CD4-positive, alpha-beta memory T cell (primary cell): ENCODE measurements around the gene RRM2. TPM values are rescaled to one million over a fixed set of nuclear protein-coding genes. Genes with fewer than 3 reads are reported as not detected.

Source experiments
- CTCF ChIA-PET: fragments of 350-600 bp; sonication (Branson Sonifier 250); formaldehyde crosslinking; loops from one replicate; lab custom pipeline; 2021; ENCODE audit warnings: inconsistent platforms; ENCODE audit not compliant: partially characterized antibody; lab: Charles Lee
- POLR2A ChIA-PET: fragments of 350-600 bp; sonication (Branson Sonifier 250); formaldehyde crosslinking; loops from one replicate; lab custom pipeline; 2021; ENCODE audit not compliant: partially characterized antibody; lab: Charles Lee
- DNase-seq, 5 donors: peaks; one replicate each; pipeline versions ENCODE4 v3.0.0 to v3.0.0-alpha.2; 2020 to 2022; ENCODE audit warnings: mixed read lengths in 1 of 5
- H3K27ac ChIP-seq: one replicate; pipeline ENCODE4 v1.7.0; 2013; ENCODE audit warnings: low read depth, low read length
- H3K27me3 ChIP-seq: 2 replicates; pipeline ENCODE4 v1.7.0; 2013; ENCODE audit warnings: mild to moderate bottlenecking, low read length, moderate library complexity; ENCODE audit not compliant: insufficient read depth
- H3K36me3 ChIP-seq: 2 replicates; pipeline ENCODE4 v1.7.0; 2013; ENCODE audit warnings: mild to moderate bottlenecking, low read length, moderate library complexity; ENCODE audit not compliant: insufficient read depth
- H3K4me1 ChIP-seq: 2 replicates; pipeline ENCODE4 v1.7.0; 2013; ENCODE audit warnings: mild to moderate bottlenecking, low read length, moderate library complexity; ENCODE audit not compliant: insufficient read depth
- H3K4me3 ChIP-seq, 2 donors: one replicate each; pipeline ENCODE4 v1.7.0; 2013; ENCODE audit warnings: low read length in 2 of 2, mild to moderate bottlenecking in 1 of 2
- H3K9me3 ChIP-seq, 2 donors: one replicate each; pipeline ENCODE4 v1.7.0; 2013; ENCODE audit warnings: low read length in 2 of 2, control low read depth in 1 of 2; ENCODE audit not compliant: control insufficient read depth in 1 of 2
- H3K27ac Mint-ChIP-seq, 7 donors: one replicate each; pipeline ENCODE4 v1.8.0; 2020 to 2021; ENCODE audit warnings: mixed read lengths in 7 of 7, mild to moderate bottlenecking in 6 of 7, inconsistent platforms in 3 of 7, moderate library complexity in 3 of 7
- H3K27me3 Mint-ChIP-seq, 2 donors: one replicate each; pipeline ENCODE4 v1.8.0; 2020 to 2021; ENCODE audit warnings: mixed read lengths in 2 of 2
- H3K36me3 Mint-ChIP-seq, 2 donors: one replicate each; pipeline ENCODE4 v1.8.0; 2020 to 2021; ENCODE audit warnings: mixed read lengths in 2 of 2, inconsistent platforms in 1 of 2, mild to moderate bottlenecking in 1 of 2
- H3K4me1 Mint-ChIP-seq, 4 donors: one replicate each; pipeline ENCODE4 v1.8.0; 2020 to 2021; ENCODE audit warnings: mixed read lengths in 4 of 4, mild to moderate bottlenecking in 1 of 4
- H3K4me3 Mint-ChIP-seq, 8 donors: one replicate each; pipeline ENCODE4 v1.8.0; 2020 to 2021; ENCODE audit warnings: mixed read lengths in 8 of 8, mild to moderate bottlenecking in 7 of 8, moderate library complexity in 6 of 8, inconsistent platforms in 3 of 8
- H3K9me3 Mint-ChIP-seq, 8 donors: one replicate each; pipeline ENCODE4 v1.8.0; 2020 to 2021; ENCODE audit warnings: mixed read lengths in 8 of 8, mild to moderate bottlenecking in 5 of 8, inconsistent platforms in 3 of 8, moderate library complexity in 1 of 8
- intact Hi-C: fragments of 100-400 bp; cut with micrococcal nuclease; formaldehyde crosslinking; loops from one replicate; pipeline ENCODE4 v1.15.1; 2023
- polyA plus RNA-seq, 2 donors: library from polyadenylated mRNA; unstranded; fragments of 300-500 nt; fragmentation: Illumina TruSeq; gene quantifications; one replicate each; pipeline ENCODE4 v1.2.3, GENCODE V29; 2021
- total RNA-seq, 2 experiments: library from RNA; stranded (reverse); gene quantifications; one replicate each; pipeline ENCODE4 v1.2.3, GENCODE V29; 2021

The RRM2 gene
- total and polyA plus RNA-seq, 4 experiments from 2014 or later = 0.42 to 0.77 (median 0.48) TPM; not detected in 1

DNA sequence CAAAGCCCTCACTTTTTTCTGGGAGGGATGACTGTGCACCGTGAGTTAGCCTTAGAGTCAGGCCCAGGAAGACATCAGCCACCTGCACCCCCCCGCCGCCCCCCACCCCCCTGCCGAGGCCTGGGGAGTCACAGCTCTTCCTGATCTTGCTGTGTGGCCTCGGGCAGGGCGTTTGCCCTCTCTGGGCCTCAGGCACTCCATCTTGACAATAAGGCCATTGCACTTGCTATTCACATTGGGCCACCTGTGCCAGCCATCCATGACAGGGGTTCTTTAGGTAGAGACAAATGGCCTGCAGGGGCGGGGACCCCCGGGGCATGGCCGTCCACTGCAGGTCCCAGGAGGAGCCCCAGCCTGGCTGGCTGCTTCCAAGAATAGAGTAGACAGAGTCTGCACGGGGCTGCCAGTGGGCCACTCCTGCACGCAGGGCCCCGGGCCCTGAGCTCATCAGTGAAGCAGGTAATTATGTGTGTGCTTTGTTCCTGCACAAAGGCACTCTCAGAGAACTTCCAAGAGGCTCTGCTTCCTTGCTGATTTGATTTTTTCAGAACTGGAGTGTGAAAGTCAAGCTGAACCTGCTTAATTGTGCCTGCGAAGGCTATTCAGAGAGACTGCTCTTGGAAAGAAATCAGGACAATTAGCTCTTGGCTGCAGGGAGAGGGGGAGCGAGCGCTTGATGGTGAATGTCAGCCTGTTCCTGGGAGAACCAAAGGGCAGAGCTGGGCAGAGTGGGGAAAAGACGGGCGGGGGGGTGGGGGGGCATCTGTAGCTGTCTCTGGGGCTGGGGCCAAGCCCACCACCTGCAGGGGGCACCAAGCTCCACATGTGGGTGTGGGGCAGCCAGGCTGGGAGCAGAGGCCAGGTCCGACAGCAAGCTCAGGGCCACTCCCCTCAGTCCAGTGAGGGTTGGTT lies 40.3 kb downstream of the RRM2 start:
- no peak for DNase-seq
- no peak overlapping the region for H3K27ac Mint-ChIP-seq
- no peaks in the 10 kb centered on the region for H3K36me3 ChIP-seq

DNA sequence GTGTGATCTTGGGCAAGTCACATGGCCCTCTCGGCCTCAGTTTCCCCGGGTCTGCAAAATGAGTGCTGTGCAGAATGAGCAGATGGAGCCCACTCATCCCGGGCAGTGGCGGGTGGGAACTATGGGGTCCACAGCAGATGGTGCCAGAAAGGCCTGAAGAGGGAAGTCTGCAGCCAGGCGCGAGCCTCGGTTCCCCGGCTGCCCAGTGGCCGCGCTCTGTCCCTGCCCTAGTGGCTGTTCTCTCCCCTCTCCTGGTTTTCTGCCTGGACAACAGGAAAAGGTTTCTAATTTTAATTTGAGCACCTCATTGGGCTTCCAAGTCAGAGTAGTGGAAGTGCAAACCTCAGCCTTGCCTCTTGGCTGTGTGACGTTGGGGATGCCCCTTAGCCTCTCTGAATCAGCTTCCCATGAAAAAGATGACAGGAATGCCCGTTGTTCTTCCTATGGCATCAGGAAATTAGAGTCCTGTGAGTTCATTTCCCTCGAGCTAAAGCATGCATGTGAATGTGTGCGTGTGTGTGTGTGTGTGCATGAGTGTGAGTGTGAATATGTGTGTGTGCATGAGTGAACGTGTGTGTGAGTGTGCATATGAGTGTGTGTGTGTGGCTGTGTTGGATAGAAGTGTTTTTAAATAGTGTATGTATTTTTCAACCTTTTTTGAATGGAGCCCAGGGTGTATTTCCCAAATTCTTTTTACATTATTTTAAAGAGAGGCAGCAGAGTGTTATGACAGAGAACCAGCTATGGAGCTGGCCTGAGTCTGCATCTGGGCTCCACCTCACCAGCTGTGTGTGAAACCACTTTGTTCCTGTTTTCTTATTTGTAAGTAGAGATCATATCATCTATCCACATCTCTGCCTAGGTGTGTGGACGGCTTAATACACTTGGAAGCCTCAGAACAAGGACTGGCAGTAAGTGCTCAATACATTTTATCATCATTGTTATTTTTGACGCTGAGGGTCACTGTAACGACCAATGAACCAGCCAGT lies 41.3 kb downstream of the RRM2 start:
- Mint-ChIP-seq H3K27me3 (no peaks in the 10 kb centered on the region), H3K36me3 (no peaks in the 10 kb centered on the region), H3K4me3 (no peak overlapping the region), H3K4me1 (peaks cover 9 to 17% (median 13%) of the 10 kb centered on the region in 4 donors), H3K9me3 (no peaks in the 10 kb centered on the region), H3K27ac (peak overlapping the region in 1 of 7 donors; percentile 23)
- intact Hi-C loops = no loop called here
- Histone ChIP-seq H3K4me1 (peaks cover 7% of the 10 kb centered on the region), H3K27ac (no peak overlapping the region), H3K36me3 (no peaks in the 10 kb centered on the region), H3K27me3 (no peaks in the 10 kb centered on the region), H3K4me3 (no peak overlapping the region), H3K9me3 (no peaks in the 10 kb centered on the region)
- ChIA-PET POLR2A (no interaction called here), CTCF (interaction anchor here (0.8 to 5.1 kb wide), 2 partner anchors 245 to 271 kb away, joined by 3 to 31 read pairs; no protein-coding TSS in a partner anchor)
- no peak for DNase-seq

More for the DNA sequence above, 40.3 kb downstream of the RRM2 start:
- Histone ChIP-seq H3K27ac (no peak overlapping the region), H3K27me3 (no peaks in the 10 kb centered on the region), H3K9me3 (no peaks in the 10 kb centered on the region), H3K4me1 (peaks cover 7% of the 10 kb centered on the region), H3K4me3 (no peak overlapping the region)
- intact Hi-C loops = no loop called here
- ChIA-PET POLR2A (no interaction called here), CTCF (interaction anchor here (0.8 to 5.1 kb wide), 2 partner anchors 246 to 272 kb away, joined by 3 to 31 read pairs; no protein-coding TSS in a partner anchor)
- Mint-ChIP-seq H3K4me1 (peaks cover 9 to 17% (median 13%) of the 10 kb centered on the region in 4 donors), H3K9me3 (no peaks in the 10 kb centered on the region), H3K4me3 (no peak overlapping the region), H3K36me3 (no peaks in the 10 kb centered on the region), H3K27me3 (no peaks in the 10 kb centered on the region)

DNA sequence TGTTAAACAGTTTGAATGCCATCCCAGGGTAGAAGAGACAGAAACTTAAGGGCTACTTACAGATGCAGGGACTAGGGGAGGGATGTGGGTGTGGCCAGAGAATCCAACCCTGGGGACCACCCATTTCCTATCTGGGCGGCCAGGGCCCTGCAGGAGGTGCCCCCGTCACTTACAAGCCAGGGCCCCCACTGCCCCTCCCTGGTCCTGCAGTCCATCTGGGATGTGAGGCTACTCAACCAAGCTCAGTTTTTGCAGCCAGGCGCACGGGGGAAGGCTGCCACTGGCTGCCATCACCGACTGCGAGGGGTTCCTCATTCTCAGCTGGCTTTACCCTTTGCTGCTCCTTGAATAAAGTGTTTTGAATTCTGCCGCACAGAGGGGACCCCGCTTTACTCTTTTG lies 42.1 kb downstream of the RRM2 start:
- intact Hi-C loops = no loop called here
- ChIA-PET POLR2A (no interaction called here), CTCF (interaction anchor here (5.1 kb wide), 1 partner anchor 244 kb away, joined by 31 read pairs; no protein-coding TSS in a partner anchor)
- Mint-ChIP-seq H3K27me3 (no peaks in the 10 kb centered on the region), H3K27ac (no peak overlapping the region), H3K4me3 (no peak overlapping the region), H3K9me3 (no peaks in the 10 kb centered on the region), H3K4me1 (peaks cover 7 to 12% (median 10%) of the 10 kb centered on the region in 4 donors), H3K36me3 (no peaks in the 10 kb centered on the region)
- Histone ChIP-seq H3K9me3 (no peaks in the 10 kb centered on the region), H3K27me3 (no peaks in the 10 kb centered on the region), H3K4me3 (no peak overlapping the region), H3K4me1 (peaks cover 2% of the 10 kb centered on the region), H3K36me3 (no peaks in the 10 kb centered on the region), H3K27ac (no peak overlapping the region)
- DNase-seq = no peak

DNA sequence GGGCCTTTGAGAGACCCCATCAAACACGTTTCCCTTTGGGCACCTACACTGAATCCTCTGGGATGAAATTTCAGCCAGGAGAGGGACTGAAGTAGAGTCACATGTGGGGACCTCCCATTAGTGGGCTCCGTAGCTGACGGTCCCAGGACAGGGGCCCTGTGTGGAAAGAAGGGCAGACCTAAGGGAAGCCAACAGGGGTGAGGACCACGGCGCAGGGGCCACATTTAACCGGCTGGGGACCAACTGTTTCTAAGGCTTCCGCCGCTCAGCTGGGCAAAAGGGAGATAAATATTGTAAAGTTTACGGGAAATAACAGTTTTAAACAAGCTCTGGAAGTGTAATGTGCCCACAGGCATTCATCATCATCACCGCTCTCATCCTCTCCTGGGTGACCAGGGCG lies 42.7 kb downstream of the RRM2 start:
- no peaks in the 10 kb centered on the region for H3K27me3 Mint-ChIP-seq
- Histone ChIP-seq H3K9me3 (no peaks in the 10 kb centered on the region), H3K27me3 (no peaks in the 10 kb centered on the region), H3K36me3 (no peaks in the 10 kb centered on the region), H3K4me1 (no peaks in the 10 kb centered on the region), H3K4me3 (no peak overlapping the region), H3K27ac (no peak overlapping the region)
- DNase-seq = no peak
- ChIA-PET POLR2A (no interaction called here), CTCF (interaction anchor here (1.1 to 5.1 kb wide), 2 partner anchors 9 to 243 kb away, joined by 3 to 31 read pairs; no protein-coding TSS in a partner anchor)
- peaks cover 5 to 12% (median 7%) of the 10 kb centered on the region in 4 donors for H3K4me1 Mint-ChIP-seq
- H3K9me3 Mint-ChIP-seq = no peaks in the 10 kb centered on the region
- intact Hi-C loops = no loop called here
- H3K27ac Mint-ChIP-seq = no peak overlapping the region
- H3K4me3 Mint-ChIP-seq = no peak overlapping the region
- no peaks in the 10 kb centered on the region for H3K36me3 Mint-ChIP-seq

DNA sequence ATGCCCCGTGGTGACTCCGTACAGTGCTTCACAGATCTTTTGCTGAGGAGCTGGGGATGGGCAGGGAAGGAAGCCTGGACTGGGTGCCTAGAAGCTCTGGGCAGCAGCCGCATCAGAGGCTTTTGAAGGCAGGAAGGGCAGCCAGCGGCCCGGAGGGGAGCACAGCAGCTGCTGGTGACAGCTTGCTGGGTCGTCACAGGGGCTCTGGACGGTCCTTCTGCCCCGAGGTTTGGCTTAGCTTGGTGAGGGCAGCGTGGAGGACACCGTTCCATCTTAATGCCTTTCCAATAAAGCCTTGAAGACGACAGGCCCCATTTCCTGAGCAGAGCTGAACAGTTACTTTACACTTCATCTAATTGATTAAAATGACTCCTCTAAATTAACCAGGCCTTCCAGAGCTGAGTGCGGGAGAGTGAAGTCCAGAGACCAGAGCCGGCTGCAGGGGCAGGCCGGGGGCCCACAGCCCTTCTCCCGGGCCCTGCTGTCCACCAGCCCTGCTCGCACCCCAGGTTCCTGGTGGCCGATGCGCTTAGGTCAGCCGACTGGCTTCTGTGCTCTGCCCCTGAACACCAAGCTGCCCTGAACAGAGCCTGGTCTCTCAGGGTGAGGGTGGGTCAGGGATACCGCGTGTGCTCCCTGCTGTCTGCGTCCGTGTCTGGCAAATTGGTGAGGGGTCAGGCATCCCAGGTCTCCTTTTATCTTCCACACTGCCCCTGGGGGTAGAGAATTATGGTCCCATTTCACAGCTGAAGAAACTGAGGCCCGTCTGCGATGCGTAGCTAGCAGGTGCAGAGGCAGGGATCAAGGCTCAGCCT lies 43.5 kb downstream of the RRM2 start:
- Histone ChIP-seq H3K4me1 (no peaks in the 10 kb centered on the region), H3K27ac (no peak overlapping the region), H3K4me3 (no peak overlapping the region), H3K9me3 (no peaks in the 10 kb centered on the region), H3K36me3 (no peaks in the 10 kb centered on the region), H3K27me3 (no peaks in the 10 kb centered on the region)
- Mint-ChIP-seq H3K27ac (no peak overlapping the region), H3K36me3 (no peaks in the 10 kb centered on the region), H3K4me1 (peaks cover 5 to 12% (median 7%) of the 10 kb centered on the region in 4 donors), H3K9me3 (no peaks in the 10 kb centered on the region), H3K4me3 (no peak overlapping the region), H3K27me3 (no peaks in the 10 kb centered on the region)
- intact Hi-C loops = no loop called here
- ChIA-PET CTCF (interaction anchor here (1.1 to 5.1 kb wide), 3 partner anchors 10 to 269 kb away, joined by 3 to 31 read pairs (median 3); no protein-coding TSS in a partner anchor), POLR2A (no interaction called here)
- no peak for DNase-seq

DNA sequence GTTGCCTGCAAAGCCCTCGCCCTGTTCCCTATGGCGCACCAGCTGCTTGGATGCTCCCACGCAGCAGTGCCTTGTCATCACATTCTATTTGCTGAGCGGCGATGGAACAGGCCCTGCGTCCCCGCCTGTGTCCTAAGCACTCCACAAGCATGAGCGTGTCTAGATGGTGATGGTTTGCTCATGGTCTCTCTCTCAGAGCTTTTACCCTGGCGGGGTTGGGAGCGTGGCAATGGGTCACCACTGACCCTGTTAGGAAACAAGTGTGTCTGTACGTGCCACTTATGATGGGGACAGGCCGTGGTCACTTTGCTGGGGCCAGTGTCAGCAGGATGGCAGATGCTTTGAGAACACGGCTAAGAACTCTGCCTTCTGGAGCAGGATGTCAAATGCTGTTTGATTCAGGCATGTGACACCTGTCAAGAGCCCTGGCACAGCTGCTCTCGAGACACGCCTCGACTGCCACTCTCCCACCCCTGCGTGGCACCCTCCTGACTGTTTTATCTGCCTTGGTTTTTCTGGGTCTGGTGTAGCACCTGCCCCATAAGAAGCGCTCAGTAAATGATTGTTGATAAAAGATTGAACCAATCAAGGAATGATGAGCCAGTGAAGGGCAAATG lies 44.2 kb downstream of the RRM2 start:
- intact Hi-C loops = no loop called here
- Histone ChIP-seq H3K9me3 (no peaks in the 10 kb centered on the region), H3K4me1 (no peaks in the 10 kb centered on the region), H3K27me3 (no peaks in the 10 kb centered on the region), H3K36me3 (no peaks in the 10 kb centered on the region), H3K4me3 (no peak overlapping the region), H3K27ac (no peak overlapping the region)
- Mint-ChIP-seq H3K4me3 (no peak overlapping the region), H3K36me3 (no peaks in the 10 kb centered on the region), H3K27ac (no peak overlapping the region), H3K4me1 (peaks cover 3 to 7% (median 5%) of the 10 kb centered on the region in 4 donors), H3K9me3 (no peaks in the 10 kb centered on the region), H3K27me3 (no peaks in the 10 kb centered on the region)
- DNase-seq = no peak
- POLR2A ChIA-PET = no interaction called here
- CTCF ChIA-PET = interaction anchor here (1.1 kb wide), 1 partner anchor 268 kb away, joined by 3 read pairs; no protein-coding TSS in a partner anchor
